Stimulated activated CD4-positive, alpha-beta T cell treated with anti-CD3 and anti-CD28 coated beads, Interleukin-15, amount 100 ng/mL, for 1 hour (primary cell): ENCODE results near the gene ACAD11.
"Not testable (repeated sequence)": the region's sequence is repeated elsewhere in the genome, so short reads cannot be mapped to it uniquely, and the experiment has no call there.

ENCODE experiments used
- DNase-seq, 2 donors: peaks; one replicate each; pipeline ENCODE4 v3.0.0-alpha.2; 2020; ENCODE audit warnings: low read depth in 1 of 2, low spot score in 1 of 2

ACAD11 gene

GRCh38 chr3:132556036-132556386, 103.6 kb downstream of the ACAD11 start:
- not testable (repeated sequence) for DNase-seq

- no peak for DNase-seq
Measured at GRCh38 chr3:132555306-132556035, 104.1 kb downstream of the ACAD11 start.

DNA sequence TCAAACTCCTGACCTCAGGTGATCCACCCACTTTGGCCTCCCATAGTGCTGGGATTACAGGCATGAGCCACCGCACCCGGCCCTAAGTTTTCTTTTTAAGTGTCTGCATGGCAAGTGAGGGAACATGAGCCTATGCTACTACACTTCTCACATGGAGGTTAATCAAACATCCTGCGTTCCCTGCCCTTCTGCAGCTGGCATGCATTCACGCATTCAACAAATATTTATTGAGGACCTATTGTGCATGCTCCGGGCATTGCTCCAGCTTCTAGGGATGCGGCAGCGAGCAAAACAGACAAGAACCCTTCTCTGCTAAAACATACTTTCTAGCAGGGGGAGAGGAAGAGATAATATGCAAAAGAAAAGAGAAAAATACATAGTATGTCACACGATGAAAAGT, 105.2 kb downstream of the ACAD11 start:
- no peak for DNase-seq

DNA sequence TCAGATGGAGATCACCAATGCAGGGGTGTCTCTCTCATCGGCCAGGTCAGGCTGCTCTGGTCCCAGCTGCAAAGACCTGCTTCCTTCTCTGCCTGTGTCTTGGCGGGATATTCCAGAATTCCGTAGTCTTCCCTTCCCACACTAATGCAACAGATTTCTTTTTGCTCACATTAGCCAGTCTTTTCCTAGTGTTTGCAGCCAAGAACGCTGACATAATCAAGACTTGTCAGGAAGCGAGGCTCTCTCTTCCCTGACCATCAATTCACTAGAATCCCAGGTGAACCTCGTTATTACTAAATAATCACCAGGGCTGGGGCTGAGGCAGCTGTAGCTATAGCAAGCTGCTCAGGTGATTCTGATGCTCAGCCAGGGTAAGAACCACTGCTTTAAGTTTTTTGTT, 105.8 kb downstream of the ACAD11 start:
- no peak for DNase-seq

DNA sequence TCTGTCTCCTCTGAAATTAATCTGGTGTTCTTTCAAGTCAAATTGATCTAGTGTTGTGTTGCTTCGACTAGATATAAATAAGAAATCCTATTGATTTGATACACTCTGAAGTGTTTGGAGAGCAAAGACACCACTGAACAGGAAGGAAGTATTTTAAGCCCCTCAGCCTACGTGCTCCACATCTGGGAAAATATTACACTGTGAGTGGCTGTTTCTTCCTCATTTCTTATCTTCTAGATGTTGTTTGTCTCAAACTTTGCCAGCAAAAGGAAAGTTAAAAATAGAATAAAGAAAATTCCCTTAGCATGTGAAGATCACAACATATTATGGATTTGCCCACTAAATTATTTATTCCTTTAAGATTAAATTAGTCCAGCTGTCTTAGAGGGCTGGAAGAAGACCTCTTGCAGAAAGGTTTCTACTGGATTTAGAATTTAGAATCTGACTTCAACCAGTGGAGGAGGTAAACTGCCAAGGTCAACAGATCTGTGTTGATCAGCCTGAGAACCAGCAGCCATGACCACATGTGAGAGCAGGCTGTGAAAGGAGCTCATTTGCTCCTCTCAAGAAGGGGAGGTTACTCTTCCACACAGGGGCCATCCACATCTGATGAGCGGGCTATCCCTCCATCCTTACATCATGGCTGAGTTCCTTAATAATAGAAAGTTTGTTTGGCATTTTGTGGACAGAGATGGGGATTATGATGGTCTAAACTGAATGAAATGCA, 108.9 kb downstream of the ACAD11 start:
- no peak for DNase-seq

DNA sequence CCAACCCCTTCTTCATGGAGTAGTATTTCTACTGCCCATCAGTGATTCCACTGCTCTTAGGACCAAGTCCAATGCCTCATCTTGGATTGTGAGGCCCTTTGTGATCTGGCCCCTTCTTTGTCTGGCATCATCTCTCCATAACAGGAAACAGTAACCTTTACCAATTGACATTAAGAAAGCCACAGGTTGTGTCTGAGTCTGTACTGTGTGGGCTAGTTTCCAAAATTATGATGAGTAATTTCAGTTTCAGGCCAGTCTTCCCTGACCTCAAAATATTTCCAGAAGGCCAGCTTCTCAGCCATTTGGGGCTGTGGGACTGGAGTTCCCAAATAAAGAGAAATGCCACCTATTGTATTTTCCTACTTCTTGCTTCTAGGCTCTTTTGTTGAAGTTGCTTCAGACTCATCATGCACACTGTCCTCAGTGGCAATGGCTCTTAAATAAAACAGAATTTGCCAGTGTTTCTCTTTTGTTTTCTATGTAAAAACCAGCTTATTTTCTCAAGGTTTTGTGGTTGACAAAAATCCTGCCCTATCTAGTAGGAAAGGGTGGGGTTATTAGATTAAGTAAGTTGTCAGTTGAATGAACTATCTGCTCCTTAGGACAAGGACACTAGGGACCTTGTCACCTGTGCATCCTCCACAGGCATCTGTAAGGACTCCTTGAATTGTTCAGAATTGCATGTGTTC, 109.6 kb downstream of the ACAD11 start:
- DNase-seq, result no peak

GRCh38 chr3:132549169-132549568, 110.4 kb downstream of the ACAD11 start:
- no peak for DNase-seq

DNA sequence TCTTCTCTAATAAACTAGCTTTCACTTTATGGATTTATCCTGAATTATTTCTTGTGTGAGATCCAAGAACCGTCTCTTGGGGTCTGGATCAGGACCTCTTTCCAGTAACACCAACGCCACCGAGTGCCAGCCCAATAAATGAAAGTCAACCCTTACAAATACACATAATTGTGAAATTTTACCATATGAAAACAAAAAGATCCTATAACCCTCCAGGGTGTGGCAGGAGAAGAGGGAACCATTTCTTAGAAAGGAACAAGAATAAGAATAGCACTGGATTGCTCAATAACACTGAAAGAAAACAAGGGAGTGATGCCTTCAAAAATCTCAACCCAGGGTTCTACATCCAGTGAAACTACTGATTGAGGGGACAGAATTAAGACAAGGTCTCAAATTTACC, 114.1 kb downstream of the ACAD11 start:
- no peak for DNase-seq

GRCh38 chr3:132544130-132544529, 115.5 kb downstream of the ACAD11 start:
- DNase-seq, result no peak

DNA sequence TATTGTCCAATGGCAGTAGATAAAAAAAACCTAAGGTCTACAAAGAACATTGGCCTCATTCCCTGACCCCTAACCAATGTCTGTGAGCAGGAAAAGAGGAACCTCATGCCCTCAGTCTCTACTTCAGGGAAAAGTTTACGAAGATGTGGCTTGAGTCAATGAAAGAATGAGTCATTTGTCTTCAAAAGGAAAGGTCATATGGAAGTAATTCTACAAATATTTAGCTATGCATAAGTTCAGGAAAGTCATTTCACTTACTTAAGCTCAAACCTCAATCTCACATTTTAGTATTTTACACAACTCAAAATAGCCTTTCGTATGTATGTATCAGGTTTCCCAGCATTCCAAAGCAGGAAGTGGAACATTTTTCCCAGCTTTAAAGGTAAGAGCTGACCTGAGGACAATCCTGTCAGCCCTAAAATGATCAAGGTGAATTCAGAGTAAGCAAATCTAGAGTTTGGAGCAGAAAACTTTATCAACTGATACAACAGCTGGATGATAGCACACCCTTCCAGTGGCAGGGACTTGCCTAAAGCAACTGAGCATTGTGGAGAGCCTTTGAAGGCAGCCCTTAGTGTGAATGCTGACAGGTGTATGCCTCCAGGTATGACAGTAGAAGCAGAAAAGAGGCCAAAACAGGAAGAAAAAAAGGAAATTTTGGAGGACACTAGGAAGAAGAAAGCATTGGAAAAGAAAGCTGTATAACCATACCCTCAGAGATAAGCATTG, 116.4 kb downstream of the ACAD11 start:
- DNase-seq, result no peak

DNA sequence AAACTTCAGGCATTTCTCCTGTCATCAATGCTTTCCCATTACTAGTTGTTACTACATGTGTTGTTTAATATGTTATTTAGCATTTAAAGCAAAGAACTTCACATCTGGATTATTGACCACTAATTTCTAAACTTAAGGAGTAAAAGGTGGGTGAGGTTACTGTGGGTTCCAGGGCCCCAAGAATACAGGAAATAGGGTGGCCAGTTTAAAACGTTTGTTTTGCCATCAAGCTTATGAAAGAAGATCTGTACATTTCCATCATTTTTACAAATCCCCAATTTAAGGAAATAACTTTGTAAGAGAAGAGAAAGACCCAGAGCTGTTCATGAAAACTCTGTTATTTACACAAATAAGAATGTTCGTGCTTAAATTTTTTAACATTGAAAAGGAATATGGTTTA, 117.0 kb downstream of the ACAD11 start:
- DNase-seq, result no peak

DNA sequence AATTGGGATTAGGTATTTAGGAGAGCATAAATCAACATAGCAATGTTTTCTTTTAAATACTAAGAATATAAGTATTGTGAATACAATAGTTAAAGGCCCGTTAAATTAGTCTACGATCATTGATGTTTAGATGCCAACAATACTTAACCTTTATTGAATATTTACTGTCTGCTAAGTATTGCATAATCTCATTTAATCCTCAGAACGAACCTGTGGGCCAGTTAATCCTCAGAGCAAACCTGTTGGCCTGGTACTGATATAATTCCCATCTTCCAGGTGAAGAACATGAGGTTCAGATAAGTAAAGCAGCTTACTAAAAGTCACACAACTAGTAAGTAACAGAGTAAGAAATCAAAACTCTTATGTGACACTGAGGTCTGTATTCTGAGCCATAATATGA, 119.9 kb downstream of the ACAD11 start:
- DNase-seq, result no peak

DNA sequence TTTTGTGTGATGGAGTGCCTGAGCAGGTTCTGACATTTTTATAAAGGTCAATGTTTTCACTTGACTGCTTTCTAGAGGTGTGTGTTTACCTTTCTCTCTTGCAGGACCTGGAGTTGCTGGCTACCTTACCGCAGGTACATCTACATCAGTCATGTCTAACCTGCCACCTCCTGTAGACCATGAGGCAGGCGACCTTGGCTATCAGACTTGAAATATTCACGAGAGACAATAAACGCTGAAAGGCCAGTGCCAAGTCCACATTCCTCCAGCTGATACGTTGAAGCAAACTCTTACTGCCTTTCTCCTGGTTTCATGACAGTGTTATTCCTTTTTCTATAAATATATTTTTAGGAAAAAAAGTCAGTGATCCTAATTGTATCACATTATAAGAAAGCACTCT, 121.5 kb downstream of the ACAD11 start:
- DNase-seq, result no peak

DNA sequence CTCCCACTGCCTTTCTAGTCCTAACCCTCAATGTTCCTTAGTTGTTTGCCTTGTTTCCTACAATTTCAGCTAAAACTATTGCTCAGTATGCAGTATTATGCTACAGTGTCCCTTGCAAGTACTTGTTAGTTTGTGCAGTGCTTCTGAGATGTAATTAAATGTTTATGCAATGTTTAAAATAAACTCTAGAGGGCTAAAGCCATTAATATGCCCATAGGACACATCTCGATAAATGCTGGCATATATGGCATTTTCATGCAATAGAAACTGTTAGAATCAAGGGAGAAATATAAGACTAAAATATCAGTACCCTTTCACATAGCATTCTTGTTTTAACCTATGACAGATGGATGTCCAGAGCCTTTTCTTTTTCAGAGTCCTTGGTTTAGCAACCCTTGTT, 122.3 kb downstream of the ACAD11 start:
- no peak for DNase-seq

DNA sequence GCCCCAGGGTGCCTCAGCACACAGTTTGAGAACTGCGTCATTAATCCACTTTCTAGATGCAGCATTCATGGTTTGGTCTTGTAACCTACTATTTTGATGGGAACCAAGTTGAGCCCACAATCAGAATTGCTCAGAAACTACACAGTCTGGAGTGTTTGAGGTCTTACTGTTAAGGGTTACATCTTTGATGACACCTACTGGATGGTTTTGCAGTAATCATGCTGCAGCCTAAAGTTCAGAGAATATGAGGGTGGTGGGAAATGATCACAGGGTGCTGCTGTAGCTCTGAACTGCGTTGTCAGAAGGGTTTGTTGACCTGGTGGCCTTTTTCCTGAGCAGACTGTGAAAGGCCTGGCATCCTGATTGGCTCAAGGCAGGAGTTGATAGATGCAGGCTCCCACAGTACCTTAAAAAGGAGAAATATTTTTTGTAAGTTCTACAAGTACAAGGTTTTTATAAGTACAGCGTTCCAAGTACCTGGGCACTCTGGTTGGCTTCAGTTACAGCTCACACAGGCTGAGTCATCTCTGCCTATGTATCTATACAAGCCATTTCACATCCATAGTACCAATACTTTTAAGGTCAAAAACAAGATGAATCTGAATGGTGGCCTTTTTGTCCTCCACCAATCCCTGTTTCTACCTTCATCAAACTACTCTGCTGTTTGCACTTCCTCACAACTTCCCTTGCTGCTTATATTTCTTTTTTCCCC, 123.0 kb downstream of the ACAD11 start:
- no peak for DNase-seq

- no peak for DNase-seq
Measured at GRCh38 chr3:132535575-132536441, 123.8 kb downstream of the ACAD11 start.

GRCh38 chr3:132530624-132531023, 129.0 kb downstream of the ACAD11 start:
- no peak for DNase-seq

- no peak for DNase-seq
Measured at GRCh38 chr3:132522353-132522752, 137.3 kb downstream of the ACAD11 start.

DNA sequence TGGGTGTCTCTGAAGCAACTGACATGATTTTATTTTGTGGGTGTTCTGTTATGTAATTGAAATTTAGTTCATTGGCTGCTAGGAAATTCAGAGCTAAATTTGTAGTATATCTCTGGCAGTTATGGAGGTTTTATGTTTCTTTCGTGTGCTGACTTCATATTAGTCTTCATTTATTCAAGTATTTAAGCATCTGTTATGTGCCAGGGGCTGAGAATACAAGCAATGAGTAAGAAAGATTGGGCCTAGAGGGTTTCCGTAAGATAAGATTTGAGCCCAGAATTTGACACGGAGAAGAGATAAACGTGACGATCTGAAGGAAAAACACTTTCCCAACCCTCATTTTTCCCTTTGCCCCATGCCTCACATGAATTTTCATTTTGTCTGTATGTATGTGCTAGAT, 137.7 kb downstream of the ACAD11 start:
- no peak for DNase-seq

DNA sequence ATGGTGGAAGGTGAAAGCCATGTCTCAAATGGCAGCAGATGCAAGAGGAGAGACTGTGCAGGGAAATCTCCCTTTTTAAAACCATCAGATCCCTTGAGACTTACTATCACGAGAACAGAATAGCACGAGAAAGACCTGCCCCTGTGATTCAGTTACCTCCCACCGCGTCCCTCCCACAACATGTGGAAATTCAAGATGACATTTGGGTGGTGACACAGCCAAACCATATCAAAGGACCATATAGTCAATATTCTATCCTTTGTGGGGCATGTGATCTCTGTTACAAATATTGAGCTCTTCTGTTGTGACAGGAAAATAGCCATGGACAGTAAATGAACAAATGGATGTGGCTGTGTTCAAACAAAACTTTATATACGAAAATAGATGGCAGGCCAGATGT, 139.7 kb downstream of the ACAD11 start:
- DNase-seq, result no peak
